22Rv1 (cell line): Measurements from ENCODE around the gene PACRG.

Experiments used
- H3K27ac ChIP-seq: fragments of 450-650 bp; 2 replicates; pipeline ENCODE4 v1.5.1; 2017
- ZFX ChIP-seq: fragments of 450-650 bp; IDR thresholded peaks from 2 replicates; pipeline ENCODE4 v1.6.1; 2017; ENCODE audit warnings: antibody characterized with exemption, borderline replicate concordance
- TF ChIP-seq, protein P1 (sequence below): fragments of 450-650 bp; IDR thresholded peaks from 2 replicates; pipeline ENCODE4 v1.5.1; 2017; ENCODE audit warnings: mild to moderate bottlenecking

PACRG gene

GRCh38 chr6:163226181-163226835 is 498.5 kb downstream of the PACRG start:
- H3K27ac ChIP-seq: no peak overlapping the region
- TF ChIP-seq ZFX: no peak
- TF ChIP-seq, protein P1, sequence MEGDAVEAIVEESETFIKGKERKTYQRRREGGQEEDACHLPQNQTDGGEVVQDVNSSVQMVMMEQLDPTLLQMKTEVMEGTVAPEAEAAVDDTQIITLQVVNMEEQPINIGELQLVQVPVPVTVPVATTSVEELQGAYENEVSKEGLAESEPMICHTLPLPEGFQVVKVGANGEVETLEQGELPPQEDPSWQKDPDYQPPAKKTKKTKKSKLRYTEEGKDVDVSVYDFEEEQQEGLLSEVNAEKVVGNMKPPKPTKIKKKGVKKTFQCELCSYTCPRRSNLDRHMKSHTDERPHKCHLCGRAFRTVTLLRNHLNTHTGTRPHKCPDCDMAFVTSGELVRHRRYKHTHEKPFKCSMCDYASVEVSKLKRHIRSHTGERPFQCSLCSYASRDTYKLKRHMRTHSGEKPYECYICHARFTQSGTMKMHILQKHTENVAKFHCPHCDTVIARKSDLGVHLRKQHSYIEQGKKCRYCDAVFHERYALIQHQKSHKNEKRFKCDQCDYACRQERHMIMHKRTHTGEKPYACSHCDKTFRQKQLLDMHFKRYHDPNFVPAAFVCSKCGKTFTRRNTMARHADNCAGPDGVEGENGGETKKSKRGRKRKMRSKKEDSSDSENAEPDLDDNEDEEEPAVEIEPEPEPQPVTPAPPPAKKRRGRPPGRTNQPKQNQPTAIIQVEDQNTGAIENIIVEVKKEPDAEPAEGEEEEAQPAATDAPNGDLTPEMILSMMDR: no peak

DNA sequence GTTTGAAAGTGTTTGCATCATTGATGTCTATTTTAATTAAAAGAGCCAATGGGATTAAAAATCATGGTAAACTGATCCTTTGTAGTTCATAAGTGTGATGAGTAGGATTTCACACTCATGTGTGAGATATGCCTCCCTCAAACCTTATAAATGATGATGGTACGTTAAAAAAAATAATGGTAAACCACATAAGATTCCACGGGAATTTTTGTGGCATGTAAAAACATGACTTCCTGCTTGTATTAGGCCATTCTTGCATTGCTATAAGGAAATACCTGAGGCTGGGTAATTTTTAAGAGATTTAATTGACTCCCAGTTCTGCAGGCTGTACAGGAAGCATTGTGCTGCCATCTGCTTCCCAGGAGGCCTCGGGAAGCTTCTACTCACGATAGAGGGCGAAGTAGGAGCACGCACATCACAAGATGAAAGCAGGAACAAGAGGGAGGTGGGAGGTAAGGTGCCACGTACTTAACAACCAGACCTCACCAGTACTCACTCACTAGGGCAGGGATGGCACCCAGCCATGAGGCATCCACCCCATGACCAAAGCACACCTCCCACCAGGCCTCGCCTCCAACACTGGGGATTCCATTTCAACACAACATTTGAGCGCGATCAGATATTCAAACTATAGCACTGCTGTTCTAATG is 499.2 kb downstream of the PACRG start:
- no peak overlapping the region for H3K27ac ChIP-seq
- TF ChIP-seq, protein P1: no peak

- no peak for TF ChIP-seq ZFX
- TF ChIP-seq, protein P1: no peak
- H3K27ac ChIP-seq: no peak overlapping the region
These were observed 500.3 kb downstream of the PACRG start for GRCh38 chr6:163228041-163228440.

DNA sequence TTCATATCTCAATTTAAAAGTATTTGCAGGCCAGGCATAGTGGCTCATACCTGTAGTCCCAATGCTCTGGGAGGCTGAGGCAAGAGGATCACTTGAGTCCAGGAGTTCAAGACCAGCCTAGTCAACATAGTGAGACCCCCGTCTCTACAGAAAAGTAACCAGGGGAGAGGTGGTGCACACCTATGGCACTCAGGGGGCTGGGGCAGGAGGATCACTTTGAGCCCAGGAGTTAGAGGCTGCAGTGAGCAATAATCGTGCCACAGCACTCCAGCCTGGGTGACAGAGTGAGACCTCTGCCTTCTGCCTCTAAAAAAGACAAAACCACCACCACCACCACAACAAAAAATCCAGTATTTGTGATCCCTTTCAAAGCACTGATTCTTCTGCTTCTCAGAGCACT is 501.3 kb downstream of the PACRG start:
- TF ChIP-seq ZFX: no peak
- TF ChIP-seq, protein P1: no peak
- H3K27ac ChIP-seq: no peak overlapping the region

DNA sequence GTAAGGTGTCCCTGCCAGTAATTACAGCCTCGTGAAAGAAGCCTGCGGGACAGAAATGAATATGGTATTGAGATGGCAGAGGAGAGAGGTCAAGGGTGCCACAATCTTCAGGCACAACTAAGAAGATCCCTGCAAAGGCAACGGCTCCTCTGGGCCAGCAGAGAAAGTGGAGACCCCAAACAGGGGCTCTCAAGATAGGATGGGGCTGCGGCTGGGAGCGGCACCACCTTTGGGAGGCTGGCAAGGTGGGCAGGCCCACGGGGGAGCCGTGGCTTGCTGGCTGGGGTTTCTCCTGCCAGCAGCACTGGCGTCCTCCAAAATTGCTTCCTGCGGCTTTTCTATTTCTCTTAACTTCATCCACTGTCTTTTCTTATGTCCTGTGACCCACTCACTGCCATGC is 503.1 kb downstream of the PACRG start:
- H3K27ac ChIP-seq: no peak overlapping the region
- TF ChIP-seq ZFX: no peak
- TF ChIP-seq, protein P1: no peak

GRCh38 chr6:163231356-163232014 is 503.7 kb downstream of the PACRG start:
- no peak overlapping the region for H3K27ac ChIP-seq
- TF ChIP-seq, protein P1: no peak
- no peak for TF ChIP-seq ZFX

DNA sequence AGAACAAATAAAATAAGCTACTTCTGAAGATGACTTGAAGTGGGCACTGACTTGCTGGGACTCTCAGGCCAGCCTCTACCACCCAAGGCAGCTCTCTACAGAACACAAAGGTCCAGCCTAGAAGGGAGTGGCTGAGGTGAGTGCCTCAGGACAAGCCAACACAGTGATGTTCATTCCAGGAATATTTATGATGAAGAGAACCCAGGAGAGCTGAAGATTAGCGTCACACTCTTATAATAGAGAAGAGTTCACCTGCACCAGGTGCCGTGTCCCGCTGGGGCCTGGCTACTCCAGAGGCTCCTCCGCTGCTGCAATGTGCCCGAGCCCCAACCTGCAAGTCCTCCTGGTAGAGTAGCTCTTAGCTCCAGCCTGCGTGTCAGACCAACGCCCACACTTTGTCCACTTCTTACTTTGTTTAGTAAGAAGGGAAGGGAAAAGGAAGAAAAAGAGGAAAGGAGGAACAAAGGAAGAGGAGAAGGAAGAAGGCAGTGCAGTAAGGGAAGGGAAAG is 504.3 kb downstream of the PACRG start:
- TF ChIP-seq, protein P1: no peak
- no peak for TF ChIP-seq ZFX
- no peak overlapping the region for H3K27ac ChIP-seq
